ENCODE data around the gene SMAD1.
A peak's percentile ranks its signal among the peaks of the same experiment; 100 is the strongest.
"Not testable (repeated sequence)": the region's sequence is repeated elsewhere in the genome, so short reads cannot be mapped to it uniquely, and the experiment has no call there.

SMAD1 gene

DNA sequence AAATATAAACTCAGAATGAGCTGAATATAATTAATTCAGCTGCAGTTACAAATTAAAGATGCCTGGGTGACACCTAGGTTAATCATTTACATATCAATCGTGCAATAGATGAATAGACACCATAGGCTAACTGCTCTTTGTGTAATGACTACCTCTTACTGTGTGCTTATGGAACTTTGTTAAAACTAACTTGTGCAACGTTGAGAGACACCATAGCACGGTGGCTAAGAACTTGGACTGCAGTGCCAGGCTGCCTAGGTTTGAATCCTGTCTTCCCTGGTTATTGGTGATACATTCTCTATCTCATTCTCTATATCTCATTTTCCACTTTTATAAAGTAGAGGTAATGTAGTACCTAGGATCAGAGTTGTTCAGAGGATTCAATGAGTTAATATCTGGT lies 46.9 kb downstream of the SMAD1 start:
- DNase-seq (ENCODE audit: low read depth) = no peak

DNA sequence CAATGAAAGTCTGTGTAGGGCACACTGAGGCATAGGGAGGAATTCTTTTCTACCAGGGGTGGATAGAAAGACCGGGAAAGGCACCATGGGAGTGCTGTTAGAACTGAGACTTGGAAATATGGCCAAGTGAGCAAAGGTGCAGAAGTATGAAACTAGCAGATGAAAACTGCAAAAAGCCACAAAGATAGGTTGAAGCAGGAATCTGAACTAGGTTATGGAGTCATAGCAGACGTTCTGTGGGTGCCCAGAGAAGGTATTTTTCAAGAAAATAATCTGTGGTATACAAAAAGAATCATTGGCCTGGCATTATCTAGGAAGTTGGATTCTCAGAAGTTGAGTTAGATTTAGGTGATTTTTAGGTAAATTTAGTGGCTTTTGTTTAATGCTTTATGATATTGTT lies 48.5 kb downstream of the SMAD1 start:
- no peak for DNase-seq (ENCODE audit: low read depth)

DNA sequence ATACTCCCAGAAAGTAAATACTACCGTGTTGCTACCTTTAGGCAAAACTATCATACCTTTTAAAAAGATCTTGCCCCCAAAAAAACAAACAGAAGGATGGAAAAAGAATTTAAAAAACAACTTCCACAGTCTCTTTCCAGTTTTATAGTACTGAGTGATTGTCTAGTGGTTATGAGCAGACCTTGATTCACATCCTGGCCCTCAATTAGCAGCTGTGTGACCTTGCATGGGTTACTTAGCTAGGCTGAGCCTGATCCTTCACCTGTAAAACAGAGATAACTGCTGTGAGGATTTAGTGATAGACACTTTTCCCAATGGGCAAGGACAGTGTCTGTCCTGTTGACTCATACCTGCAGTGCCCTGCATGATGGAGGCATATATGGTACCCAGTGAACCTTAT lies 49.0 kb downstream of the SMAD1 start:
- DNase-seq (ENCODE audit: low read depth) = no peak

DNA sequence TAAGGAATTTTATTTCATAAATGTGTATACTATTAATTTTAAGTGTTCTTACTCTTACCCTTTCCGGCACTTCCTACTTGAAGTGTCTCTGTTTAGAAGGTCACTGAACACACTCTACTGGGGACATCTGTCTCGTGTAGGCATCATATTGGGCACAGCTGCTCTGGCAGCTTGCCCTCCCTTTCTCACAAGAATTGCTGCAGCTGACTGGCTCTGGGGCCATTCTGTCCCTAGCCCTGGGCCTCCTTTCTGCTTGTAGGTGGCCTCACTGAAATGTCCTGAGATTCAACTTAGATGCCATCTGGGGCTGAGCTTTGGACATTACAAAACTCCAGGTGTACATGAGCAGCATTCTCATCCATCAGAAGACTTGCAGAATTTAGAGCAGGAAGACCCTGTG lies 49.6 kb downstream of the SMAD1 start:
- no peak for DNase-seq (ENCODE audit: low read depth)

DNA sequence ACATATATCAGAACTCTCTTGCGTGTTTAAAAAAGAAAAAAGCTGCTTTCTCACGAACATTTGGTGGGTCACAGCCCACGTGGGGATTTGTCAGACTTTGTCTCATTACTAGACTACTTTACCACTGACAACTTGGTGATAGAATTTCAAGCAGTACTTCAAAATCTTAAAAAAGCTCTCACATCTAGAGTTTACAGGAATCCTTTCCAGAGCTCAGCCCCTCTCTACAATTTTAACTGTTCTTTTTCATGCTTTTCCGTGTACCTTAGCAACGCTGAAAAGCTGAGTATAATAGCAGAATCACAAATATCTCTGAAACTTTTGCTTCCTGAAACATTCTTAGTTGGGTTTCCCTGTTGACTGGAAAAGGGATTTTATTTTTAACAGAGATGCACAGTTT lies 50.2 kb downstream of the SMAD1 start:
- no peak for DNase-seq (ENCODE audit: low read depth)

DNA sequence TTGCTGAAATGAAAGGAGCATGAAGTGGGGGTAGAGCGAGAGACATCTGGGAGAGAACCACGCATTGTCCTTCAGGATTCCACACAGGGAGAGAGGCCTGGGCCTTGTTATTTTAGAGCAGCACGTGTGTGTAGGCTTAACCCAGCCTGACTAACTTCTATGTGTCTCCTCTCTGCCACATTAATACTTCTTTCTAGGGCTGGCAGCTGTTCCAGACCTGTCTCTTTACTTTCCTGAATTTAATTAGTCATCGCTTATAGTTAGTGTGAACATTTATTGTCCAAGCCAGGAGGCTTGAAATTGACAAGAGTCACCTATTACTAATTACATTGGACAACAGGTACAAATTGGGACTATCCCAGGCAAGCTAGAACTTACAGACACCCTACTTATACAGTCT lies 51.3 kb downstream of the SMAD1 start:
- DNase-seq (ENCODE audit: low read depth) = no peak

DNA sequence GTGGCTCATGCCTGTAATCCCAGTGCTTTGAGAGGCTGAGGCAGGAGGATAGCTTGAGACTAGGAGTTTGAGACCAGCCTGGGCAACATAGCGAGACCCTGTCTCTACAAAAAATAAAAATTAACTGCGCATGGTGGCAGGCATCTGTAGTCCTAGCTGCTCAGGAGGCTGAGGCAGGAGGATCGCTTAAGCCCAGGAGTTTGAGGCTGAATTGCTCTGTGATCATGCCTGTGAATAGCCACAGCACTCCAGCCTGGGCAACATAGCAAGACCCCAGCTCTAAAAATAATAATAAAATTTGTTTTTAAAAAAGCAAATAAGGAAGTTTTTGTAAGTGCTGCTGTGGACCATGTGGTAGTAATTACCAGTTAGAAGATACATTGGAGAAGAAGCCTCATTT lies 51.8 kb downstream of the SMAD1 start:
- not testable (repeated sequence) for DNase-seq (ENCODE audit: low read depth)

DNA sequence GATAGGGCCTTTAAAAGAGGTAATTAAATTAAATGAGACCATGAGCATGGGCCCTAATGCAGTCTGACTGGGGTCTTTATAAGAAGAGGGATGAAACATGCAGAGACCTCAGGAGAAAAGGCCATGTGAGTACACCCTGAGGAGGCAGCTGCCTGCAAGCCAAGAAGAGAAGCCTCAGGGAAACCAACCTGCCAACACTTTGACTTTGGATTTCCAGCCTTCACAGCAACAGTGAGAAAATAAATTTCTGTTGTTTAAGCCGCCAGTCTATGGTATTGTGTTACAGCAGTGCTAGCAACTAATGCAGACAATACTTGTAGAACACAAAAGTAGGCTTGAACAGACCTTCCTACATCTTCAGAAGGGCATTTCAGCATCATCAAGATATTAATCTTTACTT lies 52.3 kb downstream of the SMAD1 start:
- DNase-seq (ENCODE audit: low read depth) = no peak

DNA sequence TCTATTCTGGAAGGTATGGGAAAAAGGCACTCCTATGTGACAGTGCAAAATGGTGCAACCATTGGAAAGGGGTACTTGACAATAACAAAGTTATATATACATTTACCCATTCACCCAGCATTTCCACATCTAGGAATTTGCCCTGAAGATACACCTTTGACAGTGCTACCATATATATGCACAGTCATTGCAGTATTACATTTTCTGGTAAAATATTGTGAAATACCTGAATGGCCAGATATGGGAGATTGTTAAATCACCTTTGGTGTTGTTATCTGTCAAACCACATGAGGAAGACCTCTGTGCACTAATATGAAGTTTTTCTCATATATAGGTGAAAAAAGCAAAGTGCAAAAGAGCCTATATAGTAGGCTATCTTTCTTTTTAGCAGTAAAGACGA lies 53.5 kb downstream of the SMAD1 start:
- no peak for DNase-seq (ENCODE audit: low read depth)

DNA sequence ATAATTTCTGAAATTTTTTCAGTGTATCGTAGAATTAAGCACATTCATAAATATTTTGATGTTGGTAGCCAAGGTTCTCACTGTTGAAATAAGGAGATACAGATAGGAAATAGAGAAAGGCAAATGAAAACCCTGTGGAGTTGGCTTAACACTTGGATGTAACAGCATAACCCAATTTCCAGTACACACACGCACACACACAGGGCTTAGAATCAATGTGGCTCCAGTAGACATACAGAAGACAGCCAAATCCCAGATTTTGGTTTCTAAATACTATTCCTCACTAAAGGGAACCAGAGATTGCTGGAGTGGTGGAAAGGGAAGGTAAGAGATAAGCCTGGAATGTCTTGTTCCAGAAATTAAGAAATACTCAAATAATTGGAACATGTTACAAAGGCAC lies 54.4 kb downstream of the SMAD1 start:
- no peak for DNase-seq (ENCODE audit: low read depth)

DNA sequence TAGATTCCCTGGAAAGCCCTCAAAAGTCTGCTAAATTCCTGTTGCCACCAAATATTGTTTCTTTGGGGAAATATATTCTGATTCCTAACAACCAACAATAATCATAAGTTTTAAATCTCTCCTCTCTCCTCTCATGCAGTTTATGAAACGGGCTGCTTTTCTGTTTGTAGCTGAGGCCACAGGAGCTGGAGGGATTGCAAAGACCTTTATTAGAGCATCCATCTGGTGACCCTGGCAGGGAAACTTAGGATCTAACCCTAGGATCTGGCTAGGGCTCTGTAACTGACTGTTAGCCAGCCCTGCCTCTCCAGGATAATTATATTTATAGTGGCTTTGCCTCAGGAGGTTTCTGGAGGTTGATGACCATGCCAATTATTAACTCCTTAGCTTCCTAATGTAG lies 56.9 kb downstream of the SMAD1 start:
- DNase-seq (ENCODE audit: low read depth) = no peak

DNA sequence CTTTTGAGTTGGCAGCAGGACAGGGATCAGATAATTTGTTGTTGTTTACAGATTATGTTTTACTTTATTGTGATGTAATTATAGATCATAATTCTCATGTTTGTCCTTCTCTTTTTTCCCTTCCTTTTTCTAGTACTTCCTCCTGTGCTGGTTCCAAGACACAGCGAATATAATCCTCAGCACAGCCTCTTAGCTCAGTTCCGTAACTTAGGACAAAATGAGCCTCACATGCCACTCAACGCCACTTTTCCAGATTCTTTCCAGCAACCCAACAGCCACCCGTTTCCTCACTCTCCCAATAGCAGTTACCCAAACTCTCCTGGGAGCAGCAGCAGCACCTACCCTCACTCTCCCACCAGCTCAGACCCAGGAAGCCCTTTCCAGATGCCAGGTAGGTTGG lies 58.0 kb downstream of the SMAD1 start:
- no peak for DNase-seq (ENCODE audit: low read depth)

DNA sequence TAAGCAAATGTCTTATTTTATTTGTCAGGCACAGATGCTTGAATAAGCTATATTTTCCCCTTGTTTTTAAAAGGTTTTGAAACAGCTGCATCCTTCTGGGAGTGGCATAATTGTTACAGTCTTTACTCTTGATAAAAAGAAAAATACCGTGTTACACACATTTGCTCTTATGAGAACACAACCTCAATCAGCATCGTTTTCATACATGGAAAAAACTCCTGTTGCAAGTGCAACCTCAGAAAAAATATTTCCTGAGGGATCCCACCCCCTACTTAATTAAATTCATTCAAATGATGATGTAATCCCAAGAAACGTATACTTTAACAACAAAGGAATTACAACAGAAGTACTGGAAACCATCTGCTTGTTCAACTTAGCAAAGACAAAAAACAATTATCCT lies 58.6 kb downstream of the SMAD1 start:
- DNase-seq (ENCODE audit: low read depth) = no peak

DNA sequence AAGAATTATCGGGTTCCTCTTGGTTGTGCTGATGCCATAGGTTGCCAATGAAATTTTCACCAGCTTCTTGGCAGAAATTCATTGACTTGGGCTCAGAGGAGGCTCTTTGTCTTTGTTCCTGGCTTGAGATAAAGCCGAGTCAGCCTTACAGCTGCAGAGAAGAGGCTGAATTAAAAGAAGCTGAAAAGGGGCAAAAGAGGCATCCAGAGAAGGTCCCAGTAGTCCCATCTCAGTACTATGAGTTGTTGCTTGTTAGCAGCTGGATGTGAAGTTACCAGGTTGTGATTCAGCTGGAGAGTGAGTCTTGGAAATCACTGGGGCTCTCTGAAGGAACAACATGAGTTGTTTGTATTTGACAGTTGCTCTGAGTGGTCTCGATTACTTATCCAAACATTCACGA lies 59.7 kb downstream of the SMAD1 start:
- DNase-seq (ENCODE audit: low read depth) = no peak

DNA sequence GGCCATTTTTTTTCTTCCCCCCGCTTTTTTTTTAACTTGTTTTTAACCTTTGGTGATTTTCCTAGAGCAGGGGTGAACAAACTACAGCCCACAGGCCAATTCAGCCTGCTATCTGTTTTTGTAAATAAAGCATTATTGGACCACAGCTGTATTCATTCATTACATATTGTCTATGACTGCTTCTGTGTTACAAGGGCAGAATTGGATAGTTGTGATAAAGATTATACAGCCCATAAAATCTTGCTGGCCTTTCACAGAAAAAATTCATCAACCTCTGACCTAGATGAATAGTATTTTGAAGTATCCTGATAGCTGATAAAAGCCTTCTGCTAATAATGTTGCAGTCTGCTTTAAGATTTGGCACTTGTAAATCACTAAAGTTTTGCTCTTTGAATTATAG lies 63.4 kb downstream of the SMAD1 start:
- no peak for DNase-seq (ENCODE audit: low read depth)

DNA sequence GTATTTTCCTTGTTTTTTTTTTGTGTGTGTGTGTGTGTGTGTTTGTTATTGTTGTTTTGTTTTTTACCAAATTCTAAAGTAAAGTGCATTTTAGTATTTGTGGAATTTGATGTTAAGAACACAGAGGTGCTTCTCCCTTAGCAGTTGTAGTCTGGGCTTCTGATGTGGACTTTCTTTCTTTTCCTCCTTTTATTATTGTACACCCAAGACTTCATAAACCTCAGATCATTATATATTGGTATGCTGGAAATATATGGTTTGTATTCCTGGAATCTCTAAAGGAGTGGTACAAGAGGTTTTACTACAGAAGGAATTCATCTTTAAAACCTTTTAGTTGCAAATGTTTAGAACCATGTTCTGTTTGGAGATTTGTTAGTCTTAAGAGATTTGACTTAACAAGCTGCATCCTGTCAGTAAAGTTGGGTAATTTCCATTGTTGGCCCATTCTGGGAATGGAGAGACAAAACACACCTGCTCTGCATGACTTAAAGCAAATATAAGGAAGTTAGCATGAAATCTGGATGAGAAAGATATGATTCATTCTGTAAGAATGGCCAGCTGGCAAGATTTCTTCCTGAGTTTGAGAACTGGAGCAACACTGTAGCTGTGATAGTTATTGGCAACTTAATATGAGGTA lies 64.0 kb downstream of the SMAD1 start:
- DNase-seq (ENCODE audit: low read depth) = peak; percentile 73

DNA sequence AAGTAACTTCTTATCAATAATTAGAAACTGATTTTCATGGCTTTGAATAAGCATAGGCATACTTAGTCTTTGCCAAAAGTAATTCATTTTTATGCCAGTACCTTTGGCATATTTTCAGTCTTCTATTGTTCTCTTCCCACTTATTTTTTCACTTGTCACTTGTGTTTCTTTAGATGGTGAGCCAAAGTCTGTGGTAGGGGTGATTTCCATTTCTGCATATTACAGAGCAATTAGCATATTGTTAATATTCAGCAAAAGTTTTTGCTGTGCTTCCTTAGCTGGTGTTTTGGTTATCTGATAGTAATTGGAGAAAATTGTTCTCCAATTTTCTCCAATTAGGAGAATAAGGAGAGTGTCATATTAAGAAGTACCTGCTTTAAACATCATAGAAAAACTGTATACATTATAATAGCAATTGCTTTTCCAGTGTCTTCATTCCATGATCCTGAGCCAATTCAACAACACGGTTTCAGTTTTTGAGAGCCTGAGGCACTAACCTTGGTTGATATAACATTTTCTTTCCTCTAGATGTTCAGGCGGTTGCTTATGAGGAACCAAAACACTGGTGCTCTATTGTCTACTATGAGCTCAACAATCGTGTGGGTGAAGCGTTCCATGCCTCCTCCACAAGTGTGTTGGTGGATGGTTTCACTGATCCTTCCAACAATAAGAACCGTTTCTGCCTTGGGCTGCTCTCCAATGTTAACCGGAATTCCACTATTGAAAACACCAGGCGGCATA lies 64.7 kb downstream of the SMAD1 start:
- DNase-seq (ENCODE audit: low read depth) = no peak

DNA sequence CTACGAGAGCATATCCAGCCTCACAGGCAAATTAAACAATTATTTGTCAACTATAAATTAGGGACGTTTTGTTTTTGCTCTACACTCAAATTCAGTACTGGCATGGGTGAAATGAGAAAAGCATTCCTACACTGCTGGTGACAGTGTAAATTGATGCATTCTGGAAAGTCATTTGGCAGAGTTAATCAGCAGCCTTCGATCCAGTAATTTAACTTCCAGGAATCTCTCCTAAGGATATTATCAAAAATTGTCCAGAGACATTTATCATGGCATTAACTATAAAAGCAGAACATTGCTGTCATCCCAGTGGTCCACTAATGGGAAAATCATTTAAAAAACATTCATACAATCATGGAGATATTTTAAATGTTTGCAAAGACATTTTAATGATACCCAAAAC lies 70.0 kb downstream of the SMAD1 start:
- no peak for DNase-seq (ENCODE audit: low read depth)

DNA sequence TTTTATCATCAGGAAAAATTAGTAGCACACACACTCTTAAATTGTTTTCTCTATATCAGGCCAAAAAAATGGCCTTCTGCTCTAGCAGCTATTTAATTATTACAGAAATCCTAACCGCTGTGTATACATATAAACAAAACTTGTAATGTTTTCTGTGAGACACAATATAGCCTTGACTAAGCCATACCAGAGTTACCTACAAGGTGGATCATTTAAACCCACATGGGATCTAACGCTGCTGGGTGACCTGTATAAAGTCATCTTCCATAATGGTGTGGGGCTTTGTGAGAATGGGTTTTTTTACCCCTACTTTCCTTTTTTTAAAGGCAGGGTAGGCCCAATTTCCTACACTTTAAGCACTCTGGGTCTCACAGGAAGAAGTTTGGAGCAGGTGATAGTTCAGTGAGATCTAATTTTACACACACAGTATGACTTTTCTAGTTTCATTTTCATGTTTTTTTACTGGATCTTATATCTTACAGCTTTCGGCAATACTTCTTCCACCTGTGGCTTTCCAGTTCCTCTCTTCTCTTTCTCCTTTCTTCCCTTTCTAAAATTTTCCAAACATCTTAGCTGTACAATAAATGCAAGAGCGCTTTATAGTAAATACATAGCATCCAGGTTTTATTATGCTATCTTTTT lies 70.6 kb downstream of the SMAD1 start:
- DNase-seq (ENCODE audit: low read depth) = no peak

DNA sequence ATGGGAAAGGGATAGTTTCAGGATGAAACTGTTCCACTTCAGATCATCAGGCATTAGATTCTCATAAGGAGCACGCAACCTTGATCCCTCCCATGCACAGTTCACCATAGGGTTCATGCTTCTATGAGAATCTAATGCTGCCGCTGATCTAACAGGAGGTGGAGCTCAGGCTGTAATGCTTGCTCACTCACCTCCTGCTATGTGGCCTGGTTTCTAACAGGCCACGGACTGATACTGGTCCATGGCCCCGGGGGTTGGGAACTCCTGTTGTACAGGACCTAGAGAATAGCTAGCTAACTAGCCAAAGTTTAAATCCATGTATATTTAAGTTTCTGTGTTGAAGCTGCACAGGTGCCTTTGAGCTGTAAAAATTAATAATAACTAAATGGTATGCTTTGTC lies 71.7 kb downstream of the SMAD1 start:
- DNase-seq (ENCODE audit: low read depth) = no peak

DNA sequence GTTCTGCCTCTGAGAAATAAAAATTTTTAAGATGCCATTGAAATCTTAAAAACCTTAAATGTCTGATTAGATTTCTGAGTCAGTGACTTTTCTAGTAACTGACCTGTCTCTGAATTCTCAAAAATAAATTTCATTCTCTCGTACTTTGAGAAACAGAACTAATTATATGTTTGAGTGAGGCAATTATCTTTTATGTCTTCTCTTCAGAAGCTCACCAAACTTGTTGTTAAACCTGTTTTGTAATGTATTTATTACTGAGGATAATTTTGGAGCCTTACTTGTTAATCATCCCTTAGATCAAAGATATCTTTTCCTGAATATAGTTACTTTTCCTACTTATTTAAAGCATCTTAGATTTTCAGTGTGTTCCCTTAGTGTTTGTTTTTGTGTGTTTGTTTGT lies 73.0 kb downstream of the SMAD1 start:
- no peak for DNase-seq (ENCODE audit: low read depth)

DNA sequence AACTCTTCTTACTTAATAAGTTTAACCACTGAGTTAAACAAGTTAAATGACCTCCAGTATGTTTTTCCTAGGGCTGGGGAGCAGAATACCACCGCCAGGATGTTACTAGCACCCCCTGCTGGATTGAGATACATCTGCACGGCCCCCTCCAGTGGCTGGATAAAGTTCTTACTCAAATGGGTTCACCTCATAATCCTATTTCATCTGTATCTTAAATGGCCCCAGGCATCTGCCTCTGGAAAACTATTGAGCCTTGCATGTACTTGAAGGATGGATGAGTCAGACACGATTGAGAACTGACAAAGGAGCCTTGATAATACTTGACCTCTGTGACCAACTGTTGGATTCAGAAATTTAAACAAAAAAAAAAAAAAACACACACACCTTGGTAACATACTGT lies 76.1 kb downstream of the SMAD1 start:
- peak; percentile 73 for DNase-seq (ENCODE audit: low read depth)

DNA sequence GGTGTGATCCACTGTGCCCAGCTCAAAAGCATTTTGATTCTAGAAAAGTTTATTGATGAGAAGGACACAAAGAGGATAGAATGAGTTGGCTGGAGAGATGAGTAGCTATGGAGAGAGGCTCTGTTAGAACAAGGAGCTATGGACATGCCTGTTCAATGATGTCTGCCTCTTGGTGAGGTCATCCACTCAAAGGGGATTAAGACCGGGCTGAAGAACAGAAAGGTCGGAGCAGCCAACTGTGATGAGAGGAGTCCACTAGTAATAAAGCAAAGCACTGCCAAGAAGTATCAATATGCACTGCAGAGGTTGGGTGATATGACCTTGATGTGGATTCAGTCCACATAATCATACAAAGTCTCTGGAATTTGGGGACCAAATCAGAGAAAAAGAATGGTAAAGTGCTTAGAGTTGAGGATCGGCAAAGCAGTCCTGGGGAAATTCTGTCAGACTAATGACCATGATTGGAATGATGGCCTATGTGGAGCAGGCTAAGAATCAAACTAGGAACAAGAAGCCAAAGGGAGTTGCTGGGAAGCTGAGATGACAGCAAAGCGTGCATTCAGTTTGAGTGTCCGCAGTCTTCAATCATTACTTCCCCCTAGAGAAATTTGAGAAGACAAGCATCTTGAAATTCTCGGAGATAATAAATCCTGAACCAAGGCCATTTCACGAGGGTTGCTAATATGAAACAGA lies 81.8 kb downstream of the SMAD1 start:
- DNase-seq (ENCODE audit: low read depth) = no peak

Data from EH (cell line).